ENCODE results near the gene ILDR1. TPM values are rescaled to one million over a fixed set of nuclear protein-coding genes. Genes with fewer than 3 reads are reported as not detected.
A peak's percentile ranks its signal among the peaks of the same experiment; 100 is the strongest.

ILDR1 gene
- total and polyA plus RNA-seq, 7 donors, result 3.5 to 7.1 (median 4.8) TPM; not detected in 4

DNA sequence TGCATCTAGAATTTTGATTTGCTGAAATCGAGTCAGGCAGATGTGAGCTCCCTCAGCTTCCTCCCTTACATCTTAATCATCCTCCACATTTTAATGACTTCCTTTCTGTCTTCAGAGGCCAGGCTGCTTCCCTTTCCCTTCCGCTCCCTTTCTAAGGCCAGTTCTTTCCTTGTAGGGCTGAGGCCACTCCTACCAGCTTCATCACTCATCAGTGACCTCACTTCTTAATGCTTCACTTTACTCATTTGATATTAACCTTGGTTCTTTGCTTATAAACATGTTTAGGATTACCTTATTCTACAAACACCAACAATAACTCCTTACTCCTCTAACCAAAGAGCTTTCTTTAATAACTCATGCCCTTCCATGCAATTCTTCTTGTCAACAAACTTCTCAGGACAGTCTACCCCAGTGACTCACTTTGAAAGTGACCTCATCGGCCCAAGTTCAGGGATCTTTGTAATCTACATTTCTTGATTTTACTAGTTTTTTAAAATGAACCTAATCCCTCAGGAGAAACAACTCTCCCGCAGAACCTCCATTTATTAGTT is 23.9 kb downstream of the ILDR1 start:
- H3K36me3 ChIP-seq, result no peaks in the 10 kb centered on the region
- H3K27me3 ChIP-seq, result no peaks in the 10 kb centered on the region
- 53 to 73% methylated on average over 4 of the region's 4 CpGs for WGBS, 2 donors
- no peaks in the 10 kb centered on the region for H3K9me3 ChIP-seq
- intact Hi-C loops (cut with DNase I), result no loop called here
- no peak for TF ChIP-seq EP300 (IDR thresholded peaks at IDR 0.05)
- no peak for TF ChIP-seq POLR2AphosphoS5 (IDR thresholded peaks at IDR 0.05)
- TF ChIP-seq, protein P1, sequence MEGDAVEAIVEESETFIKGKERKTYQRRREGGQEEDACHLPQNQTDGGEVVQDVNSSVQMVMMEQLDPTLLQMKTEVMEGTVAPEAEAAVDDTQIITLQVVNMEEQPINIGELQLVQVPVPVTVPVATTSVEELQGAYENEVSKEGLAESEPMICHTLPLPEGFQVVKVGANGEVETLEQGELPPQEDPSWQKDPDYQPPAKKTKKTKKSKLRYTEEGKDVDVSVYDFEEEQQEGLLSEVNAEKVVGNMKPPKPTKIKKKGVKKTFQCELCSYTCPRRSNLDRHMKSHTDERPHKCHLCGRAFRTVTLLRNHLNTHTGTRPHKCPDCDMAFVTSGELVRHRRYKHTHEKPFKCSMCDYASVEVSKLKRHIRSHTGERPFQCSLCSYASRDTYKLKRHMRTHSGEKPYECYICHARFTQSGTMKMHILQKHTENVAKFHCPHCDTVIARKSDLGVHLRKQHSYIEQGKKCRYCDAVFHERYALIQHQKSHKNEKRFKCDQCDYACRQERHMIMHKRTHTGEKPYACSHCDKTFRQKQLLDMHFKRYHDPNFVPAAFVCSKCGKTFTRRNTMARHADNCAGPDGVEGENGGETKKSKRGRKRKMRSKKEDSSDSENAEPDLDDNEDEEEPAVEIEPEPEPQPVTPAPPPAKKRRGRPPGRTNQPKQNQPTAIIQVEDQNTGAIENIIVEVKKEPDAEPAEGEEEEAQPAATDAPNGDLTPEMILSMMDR (IDR thresholded peaks at IDR 0.05), result no peak
- TF ChIP-seq POLR2A (IDR thresholded peaks at IDR 0.05), result no peak
- peak overlapping the region in 1 of 4 donors; percentile 36 for H3K27ac ChIP-seq
- no peak overlapping the region for H3K4me3 ChIP-seq
- no peaks in the 10 kb centered on the region for H3K4me1 ChIP-seq
- no peak for DNase-seq

GRCh38 chr3:121997372-121997771 is 24.7 kb downstream of the ILDR1 start:
- DNase-seq, result no peak
- no peaks in the 10 kb centered on the region for H3K27me3 ChIP-seq
- H3K9me3 ChIP-seq, result no peaks in the 10 kb centered on the region
- no peaks in the 10 kb centered on the region for H3K36me3 ChIP-seq
- H3K4me1 ChIP-seq, result no peaks in the 10 kb centered on the region
- peak overlapping the region in 1 of 4 donors; percentile 36 for H3K27ac ChIP-seq
- 71 to 87% methylated on average over 2 of the region's 2 CpGs for WGBS, 2 donors
- H3K4me3 ChIP-seq, result no peak overlapping the region
- intact Hi-C loops (cut with DNase I), result no loop called here
- TF ChIP-seq POLR2A (IDR thresholded peaks at IDR 0.05) (no peak), POLR2AphosphoS5 (IDR thresholded peaks at IDR 0.05) (no peak), EP300 (IDR thresholded peaks at IDR 0.05) (no peak)
- TF ChIP-seq, protein P1 (IDR thresholded peaks at IDR 0.05), result no peak

- Histone ChIP-seq H3K4me1 (no peaks in the 10 kb centered on the region), H3K9me3 (no peaks in the 10 kb centered on the region), H3K36me3 (no peaks in the 10 kb centered on the region), H3K4me3 (no peak overlapping the region), H3K27me3 (no peaks in the 10 kb centered on the region), H3K27ac (no peak overlapping the region)
- WGBS, 2 donors, result 39 to 78% methylated on average over 2 of the region's 2 CpGs
- DNase-seq, result no peak
- TF ChIP-seq POLR2A (IDR thresholded peaks at IDR 0.05), result no peak
- no peak for TF ChIP-seq POLR2AphosphoS5 (IDR thresholded peaks at IDR 0.05)
- TF ChIP-seq, protein P1 (IDR thresholded peaks at IDR 0.05), result no peak
- TF ChIP-seq EP300 (IDR thresholded peaks at IDR 0.05), result no peak
- intact Hi-C loops (cut with DNase I), result no loop called here
Measured at GRCh38 chr3:121996441-121996840, 25.6 kb downstream of the ILDR1 start.

- intact Hi-C loops (cut with DNase I), result no loop called here
- WGBS, 2 donors, result 52 to 58% methylated on average over 14 of the region's 14 CpGs
- no peak for DNase-seq
- H3K36me3 ChIP-seq, result no peaks in the 10 kb centered on the region
- no peaks in the 10 kb centered on the region for H3K4me1 ChIP-seq
- no peaks in the 10 kb centered on the region for H3K27me3 ChIP-seq
- H3K4me3 ChIP-seq, result no peak overlapping the region
- no peaks in the 10 kb centered on the region for H3K9me3 ChIP-seq
- H3K27ac ChIP-seq, result peak overlapping the region in 1 of 4 donors; percentile 60
- peak in 1 of 4 donors; percentile 21 for TF ChIP-seq EP300 (IDR thresholded peaks at IDR 0.05)
- TF ChIP-seq, protein P1 (IDR thresholded peaks at IDR 0.05), result peak in 1 of 4 experiments; percentile 19
- no peak for TF ChIP-seq POLR2A (IDR thresholded peaks at IDR 0.05)
- TF ChIP-seq POLR2AphosphoS5 (IDR thresholded peaks at IDR 0.05), result peak in 1 of 4 donors; percentile 32
Measured at GRCh38 chr3:121995161-121996137, 26.6 kb downstream of the ILDR1 start.

Measured in sigmoid colon (tissue), 7 donors.